Measurements from ENCODE around the gene PLXDC1. TPM values are rescaled to one million over a fixed set of nuclear protein-coding genes. Genes with fewer than 3 reads are reported as not detected.

The PLXDC1 gene
- total and polyA plus RNA-seq, 2 experiments from 2014 or later = 0.28 to 0.91 TPM

DNA sequence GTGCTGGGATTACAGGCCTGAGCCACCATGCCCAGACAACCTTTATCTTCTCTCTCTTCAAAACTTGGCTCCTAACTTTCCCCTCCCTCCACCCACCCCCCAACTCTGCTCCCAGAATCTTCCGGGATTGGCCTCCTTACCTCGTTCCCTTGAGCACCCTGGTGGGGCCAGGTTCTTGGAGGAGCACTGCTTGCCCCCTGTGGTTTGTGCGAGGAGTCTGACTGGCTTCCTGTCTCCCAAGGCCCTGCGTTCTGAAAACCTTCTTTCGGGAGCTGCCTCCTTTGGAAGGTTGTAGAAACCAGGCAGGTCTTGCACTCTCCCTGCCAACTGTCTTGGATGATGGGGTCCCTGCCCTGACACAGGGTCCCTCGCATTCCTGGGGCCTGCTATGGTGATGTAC, 19.8 kb downstream of the PLXDC1 start:
- Histone ChIP-seq H3K36me3 (ENCODE audit: insufficient read depth) (no peaks in the 10 kb centered on the region), H3F3A (replicated peaks; ENCODE audit: low read depth) (no peaks in the 10 kb centered on the region), H3K9me2 (ENCODE audit: insufficient read depth) (no peaks in the 10 kb centered on the region), H3K79me2 (replicated peaks; ENCODE audit: insufficient read depth) (no peaks in the 10 kb centered on the region), H4K20me1 (replicated peaks; ENCODE audit: insufficient read depth) (no peaks in the 10 kb centered on the region), H3K27ac (ENCODE audit: low read depth) (no peak overlapping the region), H2AFZ (peak overlapping the region; percentile 59; the same call in 1 of the 2 replicates), H3K27me3 (ENCODE audit: insufficient read depth) (no peaks in the 10 kb centered on the region), H3K4me3 (no peak overlapping the region), H3K4me2 (no peak overlapping the region), H3K4me1 (ENCODE audit: insufficient read depth) (no peaks in the 10 kb centered on the region)
- ATAC-seq (no peak), DNase-seq (ENCODE audit: low spot score) (no peak)
- peaks cover 3% of the 10 kb centered on the region; the same call in 1 of the 3 replicates for H3K9me3 Mint-ChIP-seq
- no peak overlapping the region for H3K4me3 Mint-ChIP-seq
- TF ChIP-seq CREB1 (CRISPR knock-in tag; IDR thresholded peaks at IDR 0.05; ENCODE audit: low read depth) (no peak), EZH2phosphoT487 (IDR thresholded peaks at IDR 0.05; ENCODE audit: unreplicated experiment) (no peak), STAT1 (IDR thresholded peaks at IDR 0.05; ENCODE audit: unreplicated experiment) (no peak), ZNF331 (CRISPR knock-in tag; IDR thresholded peaks at IDR 0.05; ENCODE audit: low read depth) (no peak), POLR2AphosphoS5 (IDR thresholded peaks at IDR 0.05; ENCODE audit: low read depth) (no peak), JUNB (IDR thresholded peaks at IDR 0.05; ENCODE audit: unreplicated experiment) (no peak), NANOG (IDR thresholded peaks at IDR 0.05; ENCODE audit: borderline replicate concordance) (no peak), EZH2 (IDR thresholded peaks at IDR 0.05; ENCODE audit: low read depth, unreplicated experiment) (no peak), ZNF114 (CRISPR knock-in tag; IDR thresholded peaks at IDR 0.05) (no peak)
- TF ChIP-seq, protein P1, sequence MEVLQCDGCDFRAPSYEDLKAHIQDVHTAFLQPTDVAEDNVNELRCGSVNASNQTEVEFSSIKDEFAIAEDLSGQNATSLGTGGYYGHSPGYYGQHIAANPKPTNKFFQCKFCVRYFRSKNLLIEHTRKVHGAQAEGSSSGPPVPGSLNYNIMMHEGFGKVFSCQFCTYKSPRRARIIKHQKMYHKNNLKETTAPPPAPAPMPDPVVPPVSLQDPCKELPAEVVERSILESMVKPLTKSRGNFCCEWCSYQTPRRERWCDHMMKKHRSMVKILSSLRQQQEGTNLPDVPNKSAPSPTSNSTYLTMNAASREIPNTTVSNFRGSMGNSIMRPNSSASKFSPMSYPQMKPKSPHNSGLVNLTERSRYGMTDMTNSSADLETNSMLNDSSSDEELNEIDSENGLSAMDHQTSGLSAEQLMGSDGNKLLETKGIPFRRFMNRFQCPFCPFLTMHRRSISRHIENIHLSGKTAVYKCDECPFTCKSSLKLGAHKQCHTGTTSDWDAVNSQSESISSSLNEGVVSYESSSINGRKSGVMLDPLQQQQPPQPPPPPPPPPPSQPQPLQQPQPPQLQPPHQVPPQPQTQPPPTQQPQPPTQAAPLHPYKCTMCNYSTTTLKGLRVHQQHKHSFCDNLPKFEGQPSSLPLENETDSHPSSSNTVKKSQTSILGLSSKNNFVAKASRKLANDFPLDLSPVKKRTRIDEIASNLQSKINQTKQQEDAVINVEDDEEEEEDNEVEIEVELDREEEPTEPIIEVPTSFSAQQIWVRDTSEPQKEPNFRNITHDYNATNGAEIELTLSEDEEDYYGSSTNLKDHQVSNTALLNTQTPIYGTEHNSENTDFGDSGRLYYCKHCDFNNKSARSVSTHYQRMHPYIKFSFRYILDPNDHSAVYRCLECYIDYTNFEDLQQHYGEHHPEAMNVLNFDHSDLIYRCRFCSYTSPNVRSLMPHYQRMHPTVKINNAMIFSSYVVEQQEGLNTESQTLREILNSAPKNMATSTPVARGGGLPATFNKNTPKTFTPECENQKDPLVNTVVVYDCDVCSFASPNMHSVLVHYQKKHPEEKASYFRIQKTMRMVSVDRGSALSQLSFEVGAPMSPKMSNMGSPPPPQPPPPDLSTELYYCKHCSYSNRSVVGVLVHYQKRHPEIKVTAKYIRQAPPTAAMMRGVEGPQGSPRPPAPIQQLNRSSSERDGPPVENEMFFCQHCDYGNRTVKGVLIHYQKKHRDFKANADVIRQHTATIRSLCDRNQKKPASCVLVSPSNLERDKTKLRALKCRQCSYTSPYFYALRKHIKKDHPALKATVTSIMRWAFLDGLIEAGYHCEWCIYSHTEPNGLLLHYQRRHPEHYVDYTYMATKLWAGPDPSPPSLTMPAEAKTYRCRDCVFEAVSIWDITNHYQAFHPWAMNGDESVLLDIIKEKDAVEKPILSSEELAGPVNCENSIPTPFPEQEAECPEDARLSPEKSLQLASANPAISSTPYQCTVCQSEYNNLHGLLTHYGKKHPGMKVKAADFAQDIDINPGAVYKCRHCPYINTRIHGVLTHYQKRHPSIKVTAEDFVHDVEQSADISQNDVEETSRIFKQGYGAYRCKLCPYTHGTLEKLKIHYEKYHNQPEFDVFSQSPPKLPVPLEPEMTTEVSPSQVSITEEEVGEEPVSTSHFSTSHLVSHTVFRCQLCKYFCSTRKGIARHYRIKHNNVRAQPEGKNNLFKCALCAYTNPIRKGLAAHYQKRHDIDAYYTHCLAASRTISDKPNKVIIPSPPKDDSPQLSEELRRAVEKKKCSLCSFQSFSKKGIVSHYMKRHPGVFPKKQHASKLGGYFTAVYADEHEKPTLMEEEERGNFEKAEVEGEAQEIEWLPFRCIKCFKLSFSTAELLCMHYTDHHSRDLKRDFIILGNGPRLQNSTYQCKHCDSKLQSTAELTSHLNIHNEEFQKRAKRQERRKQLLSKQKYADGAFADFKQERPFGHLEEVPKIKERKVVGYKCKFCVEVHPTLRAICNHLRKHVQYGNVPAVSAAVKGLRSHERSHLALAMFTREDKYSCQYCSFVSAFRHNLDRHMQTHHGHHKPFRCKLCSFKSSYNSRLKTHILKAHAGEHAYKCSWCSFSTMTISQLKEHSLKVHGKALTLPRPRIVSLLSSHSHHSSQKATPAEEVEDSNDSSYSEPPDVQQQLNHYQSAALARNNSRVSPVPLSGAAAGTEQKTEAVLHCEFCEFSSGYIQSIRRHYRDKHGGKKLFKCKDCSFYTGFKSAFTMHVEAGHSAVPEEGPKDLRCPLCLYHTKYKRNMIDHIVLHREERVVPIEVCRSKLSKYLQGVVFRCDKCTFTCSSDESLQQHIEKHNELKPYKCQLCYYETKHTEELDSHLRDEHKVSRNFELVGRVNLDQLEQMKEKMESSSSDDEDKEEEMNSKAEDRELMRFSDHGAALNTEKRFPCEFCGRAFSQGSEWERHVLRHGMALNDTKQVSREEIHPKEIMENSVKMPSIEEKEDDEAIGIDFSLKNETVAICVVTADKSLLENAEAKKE (CRISPR knock-in tag; IDR thresholded peaks at IDR 0.05) = no peak
- TF ChIP-seq, protein P2, sequence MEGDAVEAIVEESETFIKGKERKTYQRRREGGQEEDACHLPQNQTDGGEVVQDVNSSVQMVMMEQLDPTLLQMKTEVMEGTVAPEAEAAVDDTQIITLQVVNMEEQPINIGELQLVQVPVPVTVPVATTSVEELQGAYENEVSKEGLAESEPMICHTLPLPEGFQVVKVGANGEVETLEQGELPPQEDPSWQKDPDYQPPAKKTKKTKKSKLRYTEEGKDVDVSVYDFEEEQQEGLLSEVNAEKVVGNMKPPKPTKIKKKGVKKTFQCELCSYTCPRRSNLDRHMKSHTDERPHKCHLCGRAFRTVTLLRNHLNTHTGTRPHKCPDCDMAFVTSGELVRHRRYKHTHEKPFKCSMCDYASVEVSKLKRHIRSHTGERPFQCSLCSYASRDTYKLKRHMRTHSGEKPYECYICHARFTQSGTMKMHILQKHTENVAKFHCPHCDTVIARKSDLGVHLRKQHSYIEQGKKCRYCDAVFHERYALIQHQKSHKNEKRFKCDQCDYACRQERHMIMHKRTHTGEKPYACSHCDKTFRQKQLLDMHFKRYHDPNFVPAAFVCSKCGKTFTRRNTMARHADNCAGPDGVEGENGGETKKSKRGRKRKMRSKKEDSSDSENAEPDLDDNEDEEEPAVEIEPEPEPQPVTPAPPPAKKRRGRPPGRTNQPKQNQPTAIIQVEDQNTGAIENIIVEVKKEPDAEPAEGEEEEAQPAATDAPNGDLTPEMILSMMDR (conservative IDR thresholded peaks at IDR 0.05; ENCODE audit: low read depth in 2 of 2) = no peak
- TF ChIP-seq, protein P3, sequence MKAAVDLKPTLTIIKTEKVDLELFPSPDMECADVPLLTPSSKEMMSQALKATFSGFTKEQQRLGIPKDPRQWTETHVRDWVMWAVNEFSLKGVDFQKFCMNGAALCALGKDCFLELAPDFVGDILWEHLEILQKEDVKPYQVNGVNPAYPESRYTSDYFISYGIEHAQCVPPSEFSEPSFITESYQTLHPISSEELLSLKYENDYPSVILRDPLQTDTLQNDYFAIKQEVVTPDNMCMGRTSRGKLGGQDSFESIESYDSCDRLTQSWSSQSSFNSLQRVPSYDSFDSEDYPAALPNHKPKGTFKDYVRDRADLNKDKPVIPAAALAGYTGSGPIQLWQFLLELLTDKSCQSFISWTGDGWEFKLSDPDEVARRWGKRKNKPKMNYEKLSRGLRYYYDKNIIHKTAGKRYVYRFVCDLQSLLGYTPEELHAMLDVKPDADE (IDR thresholded peaks at IDR 0.05) = no peak
- TF ChIP-seq, protein P4, sequence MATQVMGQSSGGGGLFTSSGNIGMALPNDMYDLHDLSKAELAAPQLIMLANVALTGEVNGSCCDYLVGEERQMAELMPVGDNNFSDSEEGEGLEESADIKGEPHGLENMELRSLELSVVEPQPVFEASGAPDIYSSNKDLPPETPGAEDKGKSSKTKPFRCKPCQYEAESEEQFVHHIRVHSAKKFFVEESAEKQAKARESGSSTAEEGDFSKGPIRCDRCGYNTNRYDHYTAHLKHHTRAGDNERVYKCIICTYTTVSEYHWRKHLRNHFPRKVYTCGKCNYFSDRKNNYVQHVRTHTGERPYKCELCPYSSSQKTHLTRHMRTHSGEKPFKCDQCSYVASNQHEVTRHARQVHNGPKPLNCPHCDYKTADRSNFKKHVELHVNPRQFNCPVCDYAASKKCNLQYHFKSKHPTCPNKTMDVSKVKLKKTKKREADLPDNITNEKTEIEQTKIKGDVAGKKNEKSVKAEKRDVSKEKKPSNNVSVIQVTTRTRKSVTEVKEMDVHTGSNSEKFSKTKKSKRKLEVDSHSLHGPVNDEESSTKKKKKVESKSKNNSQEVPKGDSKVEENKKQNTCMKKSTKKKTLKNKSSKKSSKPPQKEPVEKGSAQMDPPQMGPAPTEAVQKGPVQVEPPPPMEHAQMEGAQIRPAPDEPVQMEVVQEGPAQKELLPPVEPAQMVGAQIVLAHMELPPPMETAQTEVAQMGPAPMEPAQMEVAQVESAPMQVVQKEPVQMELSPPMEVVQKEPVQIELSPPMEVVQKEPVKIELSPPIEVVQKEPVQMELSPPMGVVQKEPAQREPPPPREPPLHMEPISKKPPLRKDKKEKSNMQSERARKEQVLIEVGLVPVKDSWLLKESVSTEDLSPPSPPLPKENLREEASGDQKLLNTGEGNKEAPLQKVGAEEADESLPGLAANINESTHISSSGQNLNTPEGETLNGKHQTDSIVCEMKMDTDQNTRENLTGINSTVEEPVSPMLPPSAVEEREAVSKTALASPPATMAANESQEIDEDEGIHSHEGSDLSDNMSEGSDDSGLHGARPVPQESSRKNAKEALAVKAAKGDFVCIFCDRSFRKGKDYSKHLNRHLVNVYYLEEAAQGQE (IDR thresholded peaks at IDR 0.05; ENCODE audit: unreplicated experiment) = no peak
- peaks cover 8% of the 10 kb centered on the region; the same call in 1 of the 3 replicates for H3K4me1 Mint-ChIP-seq
- peak overlapping the region; percentile 59; the same call in 1 of the 2 replicates for H3K27ac Mint-ChIP-seq
- H3K36me3 Mint-ChIP-seq (ENCODE audit: low read depth) = no peaks in the 10 kb centered on the region
- peaks cover 14% of the 10 kb centered on the region for H3K27me3 Mint-ChIP-seq (ENCODE audit: insufficient read depth, low read depth, poor library complexity)
